ENCODE measurements around the gene ZNF664. TPM values are rescaled to one million over a fixed set of nuclear protein-coding genes. Genes with fewer than 3 reads are reported as not detected.

ZNF664 gene
- total RNA-seq, 1 donor from 2014 or later, result 134 TPM

DNA sequence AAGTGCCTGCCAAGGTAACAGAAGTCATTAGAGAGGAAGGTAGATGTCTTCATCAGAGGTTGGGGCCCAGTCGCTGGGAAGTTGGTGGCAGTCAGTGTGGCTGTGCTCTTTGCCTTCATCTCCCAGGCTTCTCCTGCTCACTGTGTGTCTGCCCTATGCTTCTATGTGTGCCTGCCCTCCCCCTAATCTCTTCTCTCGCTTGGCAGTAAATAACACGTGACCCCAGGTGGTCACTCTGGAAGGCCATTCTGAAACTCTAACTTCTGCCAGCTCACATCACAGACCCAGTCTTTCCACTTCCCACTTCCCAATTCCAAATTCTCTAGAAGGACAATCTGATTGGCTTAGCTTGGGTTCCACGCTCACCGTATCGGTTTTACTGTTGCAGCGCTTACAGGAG is 9.3 kb downstream of the ZNF664 start:
- no peak for DNase-seq (ENCODE audit: extremely low spot score, unreplicated experiment)
- no peak overlapping the region for H3K4me3 Mint-ChIP-seq (ENCODE audit: unreplicated experiment)
- peaks cover 24% of the 10 kb centered on the region for H3K4me1 Mint-ChIP-seq (ENCODE audit: unreplicated experiment)
- no peaks in the 10 kb centered on the region for H3K27me3 Mint-ChIP-seq (ENCODE audit: unreplicated experiment)
- H3K9me3 Mint-ChIP-seq (ENCODE audit: unreplicated experiment), result no peaks in the 10 kb centered on the region
- H3K27ac Mint-ChIP-seq (ENCODE audit: unreplicated experiment), result no peak overlapping the region
- TF ChIP-seq, protein P1, sequence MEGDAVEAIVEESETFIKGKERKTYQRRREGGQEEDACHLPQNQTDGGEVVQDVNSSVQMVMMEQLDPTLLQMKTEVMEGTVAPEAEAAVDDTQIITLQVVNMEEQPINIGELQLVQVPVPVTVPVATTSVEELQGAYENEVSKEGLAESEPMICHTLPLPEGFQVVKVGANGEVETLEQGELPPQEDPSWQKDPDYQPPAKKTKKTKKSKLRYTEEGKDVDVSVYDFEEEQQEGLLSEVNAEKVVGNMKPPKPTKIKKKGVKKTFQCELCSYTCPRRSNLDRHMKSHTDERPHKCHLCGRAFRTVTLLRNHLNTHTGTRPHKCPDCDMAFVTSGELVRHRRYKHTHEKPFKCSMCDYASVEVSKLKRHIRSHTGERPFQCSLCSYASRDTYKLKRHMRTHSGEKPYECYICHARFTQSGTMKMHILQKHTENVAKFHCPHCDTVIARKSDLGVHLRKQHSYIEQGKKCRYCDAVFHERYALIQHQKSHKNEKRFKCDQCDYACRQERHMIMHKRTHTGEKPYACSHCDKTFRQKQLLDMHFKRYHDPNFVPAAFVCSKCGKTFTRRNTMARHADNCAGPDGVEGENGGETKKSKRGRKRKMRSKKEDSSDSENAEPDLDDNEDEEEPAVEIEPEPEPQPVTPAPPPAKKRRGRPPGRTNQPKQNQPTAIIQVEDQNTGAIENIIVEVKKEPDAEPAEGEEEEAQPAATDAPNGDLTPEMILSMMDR (IDR thresholded peaks at IDR 0.05), result no peak
- peaks cover 22% of the 10 kb centered on the region for H3K36me3 Mint-ChIP-seq (ENCODE audit: unreplicated experiment)

DNA sequence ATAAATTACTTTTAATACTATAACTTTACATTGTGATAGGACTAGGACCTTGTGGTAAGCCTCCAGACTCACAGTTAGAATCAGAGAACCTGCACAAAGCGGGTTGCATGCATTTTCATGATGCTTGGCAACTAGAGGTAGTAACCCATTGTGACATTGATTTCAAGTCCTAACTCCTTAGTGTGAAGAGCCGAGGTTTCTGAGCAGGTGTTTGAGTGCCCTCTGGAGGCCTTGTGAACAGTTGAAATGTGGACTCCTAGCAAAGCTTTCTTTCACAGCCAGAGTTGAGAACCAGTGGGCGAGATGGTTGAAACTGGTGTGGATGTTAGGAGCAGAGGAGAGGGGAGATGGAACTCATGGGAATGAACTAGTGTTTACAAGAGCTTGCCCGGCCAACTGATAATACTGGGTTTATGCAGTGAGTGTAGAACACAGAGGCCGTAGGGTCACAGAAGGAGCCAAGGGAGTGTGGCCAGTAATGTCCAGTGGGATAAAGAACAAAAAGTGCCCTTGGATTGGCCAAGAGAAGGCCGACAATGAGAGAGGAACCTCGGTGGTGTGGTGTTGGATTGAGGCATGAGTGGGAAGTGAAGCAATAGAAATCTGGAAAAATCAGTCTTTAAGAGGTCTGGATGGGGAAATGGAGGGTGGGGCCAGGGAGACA is 10.9 kb downstream of the ZNF664 start:
- TF ChIP-seq, protein P1 (IDR thresholded peaks at IDR 0.05), result peak; percentile 71
- Mint-ChIP-seq H3K4me3 (ENCODE audit: unreplicated experiment) (no peak overlapping the region), H3K4me1 (ENCODE audit: unreplicated experiment) (peaks cover 24% of the 10 kb centered on the region), H3K27me3 (ENCODE audit: unreplicated experiment) (no peaks in the 10 kb centered on the region), H3K36me3 (ENCODE audit: unreplicated experiment) (peaks cover 27% of the 10 kb centered on the region), H3K9me3 (ENCODE audit: unreplicated experiment) (no peaks in the 10 kb centered on the region), H3K27ac (ENCODE audit: unreplicated experiment) (no peak overlapping the region)
- DNase-seq (ENCODE audit: extremely low spot score, unreplicated experiment), result no peak

GRCh38 chr12:123984903-123985302 is 11.9 kb downstream of the ZNF664 start:
- Mint-ChIP-seq H3K27ac (ENCODE audit: unreplicated experiment) (no peak overlapping the region), H3K36me3 (ENCODE audit: unreplicated experiment) (peaks cover 32% of the 10 kb centered on the region), H3K4me3 (ENCODE audit: unreplicated experiment) (no peak overlapping the region), H3K27me3 (ENCODE audit: unreplicated experiment) (no peaks in the 10 kb centered on the region), H3K4me1 (ENCODE audit: unreplicated experiment) (peaks cover 25% of the 10 kb centered on the region), H3K9me3 (ENCODE audit: unreplicated experiment) (no peaks in the 10 kb centered on the region)
- no peak for DNase-seq (ENCODE audit: extremely low spot score, unreplicated experiment)
- TF ChIP-seq, protein P1 (IDR thresholded peaks at IDR 0.05), result no peak

DNA sequence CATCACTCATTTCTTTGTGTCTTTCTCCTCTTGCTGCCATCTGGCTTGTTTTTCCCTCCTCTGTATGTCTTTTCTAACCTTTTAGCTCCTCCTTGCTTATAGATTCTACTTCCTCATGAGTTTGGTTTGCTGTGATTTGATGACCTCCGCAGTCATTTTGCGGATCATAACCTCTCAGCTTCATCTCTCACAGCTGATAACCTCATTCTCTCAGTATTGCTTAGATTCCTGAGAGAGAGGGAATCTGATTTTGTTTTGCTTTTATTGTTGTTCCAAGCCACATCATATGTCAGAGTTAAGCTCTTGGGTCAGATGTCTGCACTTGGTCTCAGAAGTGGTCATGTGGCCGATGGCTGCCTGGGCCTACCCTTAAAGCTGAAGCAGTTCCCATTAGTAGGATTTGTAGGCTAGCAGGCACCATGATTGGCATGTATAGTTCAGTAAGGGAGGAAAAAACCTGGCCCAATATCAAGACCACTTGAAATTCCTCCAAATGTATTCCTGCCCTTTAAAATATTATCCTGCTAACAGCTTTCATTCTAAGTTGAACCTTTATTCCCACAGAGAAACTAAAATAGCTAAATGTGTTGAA is 13.5 kb downstream of the ZNF664 start:
- Mint-ChIP-seq H3K4me1 (ENCODE audit: unreplicated experiment) (peaks cover 32% of the 10 kb centered on the region), H3K36me3 (ENCODE audit: unreplicated experiment) (peaks cover 32% of the 10 kb centered on the region), H3K4me3 (ENCODE audit: unreplicated experiment) (no peak overlapping the region), H3K27me3 (ENCODE audit: unreplicated experiment) (no peaks in the 10 kb centered on the region), H3K9me3 (ENCODE audit: unreplicated experiment) (no peaks in the 10 kb centered on the region), H3K27ac (ENCODE audit: unreplicated experiment) (peak overlapping the region; percentile 78)
- DNase-seq (ENCODE audit: extremely low spot score, unreplicated experiment), result no peak
- TF ChIP-seq, protein P1 (IDR thresholded peaks at IDR 0.05), result no peak

DNA sequence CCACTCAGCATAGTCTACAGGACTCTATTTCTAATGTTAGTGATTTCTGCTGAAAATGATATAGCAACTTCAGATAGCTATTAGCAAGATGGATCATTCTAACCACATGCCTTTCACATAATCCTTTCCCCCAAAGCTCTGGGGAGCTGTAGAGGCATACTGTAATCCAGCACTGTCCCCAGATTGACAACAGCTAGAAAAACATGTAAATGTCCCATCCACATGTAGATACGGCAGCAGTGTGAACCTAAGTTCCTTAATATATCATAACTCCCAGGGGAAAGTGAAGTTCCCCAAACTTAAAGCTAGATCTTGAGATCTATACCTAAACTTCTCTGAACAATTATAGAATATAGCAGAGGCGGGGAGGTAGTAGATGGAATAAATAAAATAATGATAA is 14.0 kb downstream of the ZNF664 start:
- Mint-ChIP-seq H3K9me3 (ENCODE audit: unreplicated experiment) (no peaks in the 10 kb centered on the region), H3K4me3 (ENCODE audit: unreplicated experiment) (no peak overlapping the region), H3K27ac (ENCODE audit: unreplicated experiment) (peak overlapping the region; percentile 78), H3K4me1 (ENCODE audit: unreplicated experiment) (peaks cover 32% of the 10 kb centered on the region), H3K27me3 (ENCODE audit: unreplicated experiment) (no peaks in the 10 kb centered on the region), H3K36me3 (ENCODE audit: unreplicated experiment) (peaks cover 36% of the 10 kb centered on the region)
- TF ChIP-seq, protein P1 (IDR thresholded peaks at IDR 0.05), result no peak
- no peak for DNase-seq (ENCODE audit: extremely low spot score, unreplicated experiment)

Measured in osteocyte (in vitro differentiated cells).